Measurements from ENCODE around the gene FZD10. TPM values are rescaled to one million over a fixed set of nuclear protein-coding genes. Genes with fewer than 3 reads are reported as not detected.

FZD10 gene
- total RNA-seq, 1 experiment from 2014 or later, result not detected

- Histone ChIP-seq H3K4me3 (no peak overlapping the region), H3K9me3 (no peaks in the 10 kb centered on the region)
- DNase-seq, result no peak
Measured at GRCh38 chr12:130160306-130160705, 2.0 kb upstream of the FZD10 start.

DNA sequence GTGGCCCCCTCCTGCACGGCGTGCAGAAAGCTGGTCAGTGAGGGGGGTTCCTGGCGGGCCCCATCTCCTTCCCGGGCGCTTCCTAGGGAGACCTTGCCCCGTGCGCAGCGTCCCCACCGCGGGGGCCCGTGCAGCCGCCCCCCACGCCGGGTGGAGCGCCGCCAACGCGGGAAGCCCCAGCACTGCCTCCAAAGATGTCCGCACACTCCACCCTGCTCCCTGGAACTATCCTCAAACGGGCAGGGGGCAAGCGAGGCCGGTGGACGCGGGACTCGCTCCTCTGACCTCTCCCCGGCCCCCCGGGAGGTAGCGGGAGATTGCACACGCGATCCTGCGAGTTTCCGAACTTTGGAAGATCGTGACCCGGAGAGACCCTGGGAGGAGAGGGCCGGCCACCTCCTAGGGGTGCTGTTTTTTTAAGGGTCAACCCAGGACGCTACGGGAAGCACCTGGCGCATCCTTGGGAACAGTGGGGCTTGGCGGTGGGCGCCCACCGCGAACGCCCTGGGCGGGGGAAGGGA is 1.5 kb upstream of the FZD10 start:
- Histone ChIP-seq H3K36me3 (no peaks in the 10 kb centered on the region), H3K9me3 (no peaks in the 10 kb centered on the region), H3K4me3 (no peak overlapping the region), H3K27me3 (peaks cover 35% of the 10 kb centered on the region)
- DNase-seq, result no peak

More at GRCh38 chr12:130160306-130160705, 2.0 kb upstream of the FZD10 start:
- peaks cover 35% of the 10 kb centered on the region for H3K27me3 ChIP-seq
- no peaks in the 10 kb centered on the region for H3K36me3 ChIP-seq

GRCh38 chr12:130161261-130162243 is 712 bp upstream of the FZD10 start:
- peak; percentile 56 for DNase-seq
- Histone ChIP-seq H3K4me3 (0 out of 2 replicates have a peak overlapping the region, but pooled peaks have one; percentile 13), H3K36me3 (no peaks in the 10 kb centered on the region), H3K9me3 (no peaks in the 10 kb centered on the region), H3K27me3 (peaks cover 38% of the 10 kb centered on the region)

DNA sequence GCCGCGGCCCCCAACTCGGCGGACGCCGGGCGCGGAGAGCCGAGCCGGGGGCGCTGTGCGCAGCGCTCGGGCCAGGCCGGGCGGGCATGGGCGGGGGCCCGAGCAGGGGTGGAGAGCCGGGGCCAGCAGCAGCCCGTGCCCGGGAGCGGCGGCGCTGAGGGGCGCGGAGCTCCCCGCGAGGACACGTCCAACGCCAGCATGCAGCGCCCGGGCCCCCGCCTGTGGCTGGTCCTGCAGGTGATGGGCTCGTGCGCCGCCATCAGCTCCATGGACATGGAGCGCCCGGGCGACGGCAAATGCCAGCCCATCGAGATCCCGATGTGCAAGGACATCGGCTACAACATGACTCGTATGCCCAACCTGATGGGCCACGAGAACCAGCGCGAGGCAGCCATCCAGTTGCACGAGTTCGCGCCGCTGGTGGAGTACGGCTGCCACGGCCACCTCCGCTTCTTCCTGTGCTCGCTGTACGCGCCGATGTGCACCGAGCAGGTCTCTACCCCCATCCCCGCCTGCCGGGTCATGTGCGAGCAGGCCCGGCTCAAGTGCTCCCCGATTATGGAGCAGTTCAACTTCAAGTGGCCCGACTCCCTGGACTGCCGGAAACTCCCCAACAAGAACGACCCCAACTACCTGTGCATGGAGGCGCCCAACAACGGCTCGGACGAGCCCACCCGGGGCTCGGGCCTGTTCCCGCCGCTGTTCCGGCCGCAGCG is 639 bp downstream of the FZD10 start:
- Histone ChIP-seq H3K4me3 (no peak overlapping the region), H3K9me3 (no peaks in the 10 kb centered on the region), H3K27me3 (peaks cover 42% of the 10 kb centered on the region), H3K36me3 (no peaks in the 10 kb centered on the region)
- no peak for DNase-seq

- H3K27me3 ChIP-seq, result peaks cover 35% of the 10 kb centered on the region
- H3K9me3 ChIP-seq, result no peaks in the 10 kb centered on the region
- DNase-seq, result no peak
- no peaks in the 10 kb centered on the region for H3K36me3 ChIP-seq
- H3K4me3 ChIP-seq, result no peak overlapping the region
Measured at GRCh38 chr12:130163461-130164215, 1.4 kb downstream of the FZD10 start.

GRCh38 chr12:130164216-130164542 is 1.9 kb downstream of the FZD10 start:
- Histone ChIP-seq H3K4me3 (no peak overlapping the region), H3K9me3 (no peaks in the 10 kb centered on the region), H3K36me3 (no peaks in the 10 kb centered on the region), H3K27me3 (peaks cover 31% of the 10 kb centered on the region)
- no peak for DNase-seq

- Histone ChIP-seq H3K9me3 (no peaks in the 10 kb centered on the region), H3K27me3 (peaks cover 26% of the 10 kb centered on the region), H3K4me3 (no peak overlapping the region), H3K36me3 (no peaks in the 10 kb centered on the region)
- no peak for DNase-seq
Measured at GRCh38 chr12:130164936-130165335, 2.7 kb downstream of the FZD10 start.

DNA sequence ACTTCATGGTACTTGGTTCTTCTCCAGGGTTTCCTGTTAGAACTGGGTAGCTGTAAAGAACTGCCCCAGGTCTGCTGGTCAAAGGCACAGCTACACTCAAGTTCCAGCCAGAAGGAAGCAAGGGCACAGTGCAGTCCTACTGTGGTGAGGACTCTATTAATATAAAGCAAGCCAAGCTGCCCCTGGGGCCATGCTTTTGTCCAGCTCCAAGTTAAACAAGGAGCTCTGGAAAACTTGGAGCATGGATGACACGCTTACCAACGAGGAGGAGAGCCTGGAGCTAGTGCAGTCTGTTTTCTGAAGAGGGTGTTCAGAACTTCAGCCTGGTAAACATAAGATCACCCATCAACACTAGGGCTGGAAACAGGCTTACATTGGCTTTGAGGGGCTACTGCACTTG is 4.0 kb downstream of the FZD10 start:
- Histone ChIP-seq H3K27me3 (peaks cover 15% of the 10 kb centered on the region), H3K9me3 (no peaks in the 10 kb centered on the region), H3K4me3 (no peak overlapping the region), H3K36me3 (no peaks in the 10 kb centered on the region)
- DNase-seq, result no peak

GRCh38 chr12:130167537-130167936 is 5.3 kb downstream of the FZD10 start:
- DNase-seq, result no peak
- no peaks in the 10 kb centered on the region for H3K9me3 ChIP-seq
- peaks cover 9% of the 10 kb centered on the region for H3K27me3 ChIP-seq
- H3K4me3 ChIP-seq, result no peak overlapping the region
- H3K36me3 ChIP-seq, result no peaks in the 10 kb centered on the region

DNA sequence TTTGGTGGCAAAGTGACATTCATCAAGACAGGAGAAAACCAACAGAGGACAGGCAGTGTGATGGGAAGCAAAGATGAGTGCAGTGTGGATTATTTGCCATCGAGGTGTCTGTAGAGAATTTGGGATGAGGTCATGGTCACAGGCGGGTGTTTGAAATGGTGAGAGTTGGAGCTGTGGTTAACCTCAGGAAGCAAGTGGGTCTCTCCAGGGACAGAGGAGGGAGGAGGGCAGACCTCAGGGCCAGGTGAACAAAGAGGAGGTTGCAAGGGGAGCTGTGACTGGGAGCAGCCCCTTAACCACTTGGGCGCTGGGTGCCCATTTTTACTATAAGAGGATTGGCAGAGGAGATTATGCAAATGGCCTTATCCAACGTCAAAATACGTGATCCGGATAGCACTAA is 7.0 kb downstream of the FZD10 start:
- peaks cover 7% of the 10 kb centered on the region; the same call in 1 of the 2 replicates for H3K27me3 ChIP-seq
- DNase-seq, result no peak
- no peaks in the 10 kb centered on the region for H3K9me3 ChIP-seq
- no peak overlapping the region for H3K4me3 ChIP-seq
- no peaks in the 10 kb centered on the region for H3K36me3 ChIP-seq

GRCh38 chr12:130169924-130170323 is 7.7 kb downstream of the FZD10 start:
- Histone ChIP-seq H3K9me3 (no peaks in the 10 kb centered on the region), H3K27me3 (peaks cover 7% of the 10 kb centered on the region; the same call in 1 of the 2 replicates), H3K36me3 (no peaks in the 10 kb centered on the region), H3K4me3 (no peak overlapping the region)
- DNase-seq, result no peak

GRCh38 chr12:130170611-130171010 is 8.3 kb downstream of the FZD10 start:
- DNase-seq, result no peak
- H3K27me3 ChIP-seq, result peaks cover 7% of the 10 kb centered on the region; the same call in 1 of the 2 replicates
- no peaks in the 10 kb centered on the region for H3K36me3 ChIP-seq
- H3K4me3 ChIP-seq, result no peak overlapping the region
- H3K9me3 ChIP-seq, result no peaks in the 10 kb centered on the region

GRCh38 chr12:130177635-130178242 is 15.5 kb downstream of the FZD10 start:
- no peak for DNase-seq
- Histone ChIP-seq H3K27me3 (no peaks in the 10 kb centered on the region), H3K36me3 (no peaks in the 10 kb centered on the region), H3K4me3 (no peak overlapping the region), H3K9me3 (no peaks in the 10 kb centered on the region)

GRCh38 chr12:130178282-130178681 is 16.0 kb downstream of the FZD10 start:
- H3K9me3 ChIP-seq, result no peaks in the 10 kb centered on the region
- no peak for DNase-seq
- no peaks in the 10 kb centered on the region for H3K27me3 ChIP-seq
- H3K4me3 ChIP-seq, result no peak overlapping the region
- no peaks in the 10 kb centered on the region for H3K36me3 ChIP-seq

- Histone ChIP-seq H3K27me3 (no peaks in the 10 kb centered on the region), H3K36me3 (no peaks in the 10 kb centered on the region), H3K9me3 (no peaks in the 10 kb centered on the region), H3K4me3 (no peak overlapping the region)
- DNase-seq, result no peak
Measured at GRCh38 chr12:130179191-130179590, 16.9 kb downstream of the FZD10 start.

DNA sequence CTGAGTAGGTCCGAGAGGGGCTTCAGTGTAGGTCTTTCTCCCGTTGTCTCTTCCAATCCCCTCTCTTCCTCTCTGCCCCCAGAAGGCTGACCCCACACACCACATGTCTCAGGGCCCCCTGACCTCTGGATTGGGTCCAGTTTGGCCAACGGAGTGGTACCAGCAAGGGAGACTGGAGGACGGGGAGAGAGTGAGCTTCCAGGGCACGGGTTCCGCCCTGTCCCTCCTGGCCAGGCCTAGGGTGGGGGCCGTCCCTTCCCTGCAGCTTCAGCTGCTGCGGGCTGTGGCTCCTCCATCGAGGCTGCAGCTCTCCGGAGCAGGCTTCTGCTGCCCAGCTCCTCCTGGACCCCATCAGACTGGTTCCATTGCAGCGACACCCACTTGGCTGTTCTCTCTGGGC is 17.4 kb downstream of the FZD10 start:
- DNase-seq, result no peak
- Histone ChIP-seq H3K9me3 (no peaks in the 10 kb centered on the region), H3K4me3 (no peak overlapping the region), H3K36me3 (no peaks in the 10 kb centered on the region), H3K27me3 (no peaks in the 10 kb centered on the region)
